Measurements from ENCODE around the gene KCNQ1.

KCNQ1 gene

GRCh38 chr11:2412323-2412722 is 32.5 kb upstream of the KCNQ1 start:
- H3K27ac ChIP-seq = no peak overlapping the region
- TF ChIP-seq CTCF (conservative IDR thresholded peaks at IDR 0.05) = no peak

- H3K27ac ChIP-seq = no peak overlapping the region
- no peak for TF ChIP-seq CTCF (conservative IDR thresholded peaks at IDR 0.05)
Observed at GRCh38 chr11:2413742-2414579, 30.8 kb upstream of the KCNQ1 start.

GRCh38 chr11:2414616-2415015 is 30.2 kb upstream of the KCNQ1 start:
- no peak for TF ChIP-seq CTCF (conservative IDR thresholded peaks at IDR 0.05)
- no peak overlapping the region for H3K27ac ChIP-seq

GRCh38 chr11:2415171-2415570 is 29.6 kb upstream of the KCNQ1 start:
- no peak overlapping the region for H3K27ac ChIP-seq
- no peak for TF ChIP-seq CTCF (conservative IDR thresholded peaks at IDR 0.05)

GRCh38 chr11:2415601-2416380 is 29.0 kb upstream of the KCNQ1 start:
- no peak overlapping the region for H3K27ac ChIP-seq
- no peak for TF ChIP-seq CTCF (conservative IDR thresholded peaks at IDR 0.05)

GRCh38 chr11:2416765-2417164 is 28.0 kb upstream of the KCNQ1 start:
- TF ChIP-seq CTCF (conservative IDR thresholded peaks at IDR 0.05) = no peak
- H3K27ac ChIP-seq = no peak overlapping the region

- no peak overlapping the region for H3K27ac ChIP-seq
- no peak for TF ChIP-seq CTCF (conservative IDR thresholded peaks at IDR 0.05)
Observed at GRCh38 chr11:2417856-2418692, 26.7 kb upstream of the KCNQ1 start.

Measured in VCaP (cell line).